Cardiac muscle cell (in vitro differentiated cells and primary cell): ENCODE measurements around the gene MUC15. TPM values are rescaled to one million over a fixed set of nuclear protein-coding genes. Genes with fewer than 3 reads are reported as not detected.

ENCODE experiments used
- DNase-seq, 2 donors: peaks; one replicate each; pipeline versions ENCODE4 v3.0.0 to v3.0.0-alpha.2; 2010 to 2017; ENCODE audit warnings: low read depth in 1 of 2, low spot score in 1 of 2
- H3K27ac ChIP-seq: fragments of 200-600 bp; sonication (generic); 2 replicates; pipeline ENCODE4 v1.5.1; 2016
- H3K27me3 ChIP-seq: fragments of 200-600 bp; sonication (generic); 2 replicates; pipeline ENCODE4 v1.6.0; 2016; ENCODE audit warnings: control low read depth
- H3K36me3 ChIP-seq: fragments of 200-600 bp; sonication (generic); 2 replicates; pipeline ENCODE4 v1.5.1; 2016; ENCODE audit warnings: control low read depth
- H3K4me1 ChIP-seq: fragments of 200-600 bp; sonication (generic); 2 replicates; pipeline ENCODE4 v1.8.1; 2017; ENCODE audit warnings: low read depth, mild to moderate bottlenecking, mixed run types
- H3K4me3 ChIP-seq: fragments of 200-600 bp; sonication (generic); 2 replicates; pipeline ENCODE4 v1.5.1; 2016; ENCODE audit warnings: mild to moderate bottlenecking
- H3K9me3 ChIP-seq: fragments of 200-600 bp; sonication (generic); 2 replicates; pipeline ENCODE4 v1.5.1; 2017; ENCODE audit warnings: low read depth, mild to moderate bottlenecking, control low read depth
- CTCF ChIP-seq: IDR thresholded peaks from 2 replicates; pipeline ENCODE4 v1.5.1; 2012; ENCODE audit warnings: low read depth, mild to moderate bottlenecking, low read length
- polyA plus RNA-seq: library from polyadenylated mRNA; unstranded; fragments of >200 nt; fragmentation: Nextera tagmentation; extraction: Ambion mirVana; gene quantifications from 2 replicates; pipeline ENCODE4 v1.2.1, GENCODE V29; 2016
- total RNA-seq: library from RNA; depleted of rRNA; stranded (reverse); fragments of >200 nt; gene quantifications from 2 replicates; pipeline ENCODE4 v1.2.3, GENCODE V29; 2016

MUC15 gene
- total RNA-seq (not detected in 2 replicates), polyA plus RNA-seq (not detected in 2 replicates)

- no peak within 1 kb of the TSS for H3K4me3 ChIP-seq
- no peak for TF ChIP-seq CTCF
- H3K27me3 ChIP-seq, result no peaks in the 10 kb centered on the region
- no peaks in the 10 kb centered on the region for H3K4me1 ChIP-seq
- H3K9me3 ChIP-seq, result no peaks in the 10 kb centered on the region
- no peak within 1 kb of the TSS for H3K27ac ChIP-seq
- no peaks in the 10 kb centered on the region for H3K36me3 ChIP-seq
- no peak for DNase-seq
Measured at GRCh38 chr11:26571861-26572654, at the start of gene MUC15. MUC15 (minus strand) TSS chr11:26572263; CDS start chr11:26567094, 5,169 bp downstream.

- no peak overlapping the region for H3K27ac ChIP-seq
- DNase-seq, result peak in 1 of 2 donors; percentile 33
- no peaks in the 10 kb centered on the region for H3K9me3 ChIP-seq
Measured at GRCh38 chr11:26621132-26621531, 49.1 kb upstream of the MUC15 start.

GRCh38 chr11:26620282-26621045, 48.4 kb upstream of the MUC15 start:
- H3K4me3 ChIP-seq, result no peak overlapping the region
- H3K36me3 ChIP-seq, result no peaks in the 10 kb centered on the region
- H3K9me3 ChIP-seq, result no peaks in the 10 kb centered on the region
- TF ChIP-seq CTCF, result no peak
- no peak overlapping the region for H3K27ac ChIP-seq
- H3K27me3 ChIP-seq, result no peaks in the 10 kb centered on the region
- DNase-seq, result no peak
- H3K4me1 ChIP-seq, result no peaks in the 10 kb centered on the region

More at GRCh38 chr11:26621132-26621531, 49.1 kb upstream of the MUC15 start:
- Histone ChIP-seq H3K36me3 (no peaks in the 10 kb centered on the region), H3K4me1 (no peaks in the 10 kb centered on the region), H3K4me3 (no peak overlapping the region), H3K27me3 (no peaks in the 10 kb centered on the region)
- TF ChIP-seq CTCF, result no peak

DNA sequence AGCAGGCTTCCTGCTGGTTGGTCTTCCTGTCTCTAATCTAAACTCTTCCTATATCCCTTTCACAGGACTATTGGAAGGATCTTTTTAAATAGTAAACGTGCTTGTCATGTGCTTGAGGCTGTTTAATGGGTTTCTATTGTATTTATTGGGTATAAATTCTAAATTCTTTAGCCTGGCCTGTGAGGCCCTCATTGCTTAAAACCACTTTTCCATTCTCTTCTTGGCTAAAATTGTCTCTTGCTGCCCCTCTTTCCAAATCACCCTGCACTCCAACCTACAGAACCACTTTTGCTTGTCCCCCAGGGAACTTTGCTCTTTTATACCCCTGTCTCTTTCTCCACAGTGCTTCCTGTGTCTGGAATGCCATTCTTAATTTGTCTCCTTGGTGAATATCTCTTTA, 46.4 kb upstream of the MUC15 start:
- no peaks in the 10 kb centered on the region for H3K36me3 ChIP-seq
- no peaks in the 10 kb centered on the region for H3K27me3 ChIP-seq
- H3K27ac ChIP-seq, result no peak overlapping the region
- DNase-seq, result no peak
- no peak overlapping the region for H3K4me3 ChIP-seq
- no peaks in the 10 kb centered on the region for H3K9me3 ChIP-seq
- no peaks in the 10 kb centered on the region for H3K4me1 ChIP-seq
- TF ChIP-seq CTCF, result no peak

DNA sequence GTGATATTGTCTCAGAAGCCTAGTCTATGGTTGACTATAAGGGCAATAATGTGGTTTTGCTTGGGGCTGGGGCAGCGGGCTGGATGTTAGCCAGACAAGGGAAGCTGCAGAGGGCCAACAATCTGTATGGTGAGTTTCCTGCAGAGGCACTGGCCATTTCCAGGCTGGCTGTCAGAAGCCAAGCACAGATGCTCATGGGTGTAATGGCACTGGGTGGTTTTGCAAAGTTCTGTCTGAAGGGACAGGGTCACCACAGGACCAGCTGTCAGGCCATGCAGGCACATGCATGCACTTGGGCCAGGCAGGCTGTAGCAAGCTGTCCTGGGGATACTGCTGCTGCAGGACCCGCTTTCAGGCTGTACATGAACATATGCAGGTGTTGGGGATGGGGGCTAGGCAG, 41.7 kb upstream of the MUC15 start:
- no peak for DNase-seq
- Histone ChIP-seq H3K4me3 (no peak overlapping the region), H3K27me3 (no peaks in the 10 kb centered on the region), H3K9me3 (no peaks in the 10 kb centered on the region), H3K36me3 (no peaks in the 10 kb centered on the region), H3K27ac (no peak overlapping the region), H3K4me1 (no peaks in the 10 kb centered on the region)
- TF ChIP-seq CTCF, result no peak
